ENCODE results near the gene ZNF69. TPM values are rescaled to one million over a fixed set of nuclear protein-coding genes. Genes with fewer than 3 reads are reported as not detected.
A peak's percentile ranks its signal among the peaks of the same experiment; 100 is the strongest.
"Not testable (repeated sequence)": the region's sequence is repeated elsewhere in the genome, so short reads cannot be mapped to it uniquely, and the experiment has no call there.

ZNF69 gene
- 1 to 10 TPM; 6.1 to 10.0 (median 9.2) TPM for total RNA-seq
- long read RNA-seq, partial matches to known transcripts = 0 of 1 reads
- long read RNA-seq, other reads (novel, unspliced or antisense) = 0 of 1 reads

DNA sequence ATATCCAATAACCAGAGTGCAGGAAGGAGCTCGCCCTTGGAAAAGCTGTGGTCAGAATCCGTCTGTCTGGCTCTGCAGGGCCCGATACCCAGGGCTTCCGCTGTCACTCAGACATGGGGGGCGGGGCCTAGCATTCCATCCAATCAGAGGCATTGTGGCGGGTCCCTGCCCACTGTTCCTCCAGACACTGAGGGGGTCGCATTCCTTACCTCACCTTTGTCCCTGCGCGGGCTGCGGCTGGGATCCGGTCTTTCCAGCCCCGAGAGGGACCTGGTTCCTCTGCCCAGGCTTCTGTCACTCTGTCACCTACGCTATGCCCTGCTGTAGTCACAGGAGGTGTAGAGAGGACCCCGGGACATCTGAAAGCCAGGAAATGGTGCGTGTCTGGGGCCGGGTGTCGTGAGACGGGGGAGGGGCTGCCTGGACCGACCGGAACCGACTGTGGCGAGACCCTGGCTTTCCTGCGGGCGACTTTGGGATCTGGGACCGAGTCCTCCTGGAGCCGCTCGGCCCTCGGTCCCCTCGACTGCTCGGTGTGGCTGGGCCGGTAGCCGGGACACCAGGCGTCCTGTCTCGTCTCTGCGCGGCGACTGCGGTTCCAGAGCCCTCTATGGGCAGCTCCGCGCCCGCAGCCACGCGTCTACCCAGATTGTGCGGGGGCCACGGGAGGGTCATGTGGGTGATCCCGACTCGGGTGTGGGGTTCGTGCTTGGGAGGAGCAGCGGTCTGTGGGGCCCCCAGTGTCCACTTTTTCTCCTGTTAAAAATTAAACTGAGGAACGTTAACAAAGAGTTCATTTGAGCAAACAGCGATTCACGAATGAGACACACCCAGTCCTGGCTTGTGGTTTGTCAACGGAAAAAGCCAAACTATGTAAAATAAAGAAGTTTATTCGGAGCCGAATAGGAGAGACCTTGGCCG is at the start of gene ZNF69:
Gene ZNF69, plus strand, starts transcription at position 172 of the 921 bp plus-strand sequence. Its CDS starts 142 bp downstream, at position 314.
- Histone ChIP-seq H3K27me3 (no peaks in the 10 kb centered on the region), H3K9me3 (no peaks in the 10 kb centered on the region), H3K4me1 (no peaks in the 10 kb centered on the region), H3K27ac (peak within 1 kb of the TSS; percentile 63 to 91 (median 87)), H3K36me3 (no peaks in the 10 kb centered on the region), H3K4me3 (peak within 1 kb of the TSS; percentile 61 to 82 (median 73))
- DNase-seq = peak; percentile 92 to 95 (median 93)
- intact Hi-C loops (cut with DNase I) = loop anchor here in 1 of 2 donors (10.0 kb wide), 2 partner anchors 97 to 257 kb away; partner anchors contain the start of gene ZNF20
- ATAC-seq = peak; percentile 98 to 99 (median 99)
- WGBS (ENCODE audit: insufficient coverage, low coverage, low lambda C conversion rate, missing lambda C conversion rate) = under 1% methylated on average over 31 of the region's 56 CpGs
- TF ChIP-seq POLR2A (IDR thresholded peaks at IDR 0.05) = peak; percentile 66
- TF ChIP-seq, protein P1, sequence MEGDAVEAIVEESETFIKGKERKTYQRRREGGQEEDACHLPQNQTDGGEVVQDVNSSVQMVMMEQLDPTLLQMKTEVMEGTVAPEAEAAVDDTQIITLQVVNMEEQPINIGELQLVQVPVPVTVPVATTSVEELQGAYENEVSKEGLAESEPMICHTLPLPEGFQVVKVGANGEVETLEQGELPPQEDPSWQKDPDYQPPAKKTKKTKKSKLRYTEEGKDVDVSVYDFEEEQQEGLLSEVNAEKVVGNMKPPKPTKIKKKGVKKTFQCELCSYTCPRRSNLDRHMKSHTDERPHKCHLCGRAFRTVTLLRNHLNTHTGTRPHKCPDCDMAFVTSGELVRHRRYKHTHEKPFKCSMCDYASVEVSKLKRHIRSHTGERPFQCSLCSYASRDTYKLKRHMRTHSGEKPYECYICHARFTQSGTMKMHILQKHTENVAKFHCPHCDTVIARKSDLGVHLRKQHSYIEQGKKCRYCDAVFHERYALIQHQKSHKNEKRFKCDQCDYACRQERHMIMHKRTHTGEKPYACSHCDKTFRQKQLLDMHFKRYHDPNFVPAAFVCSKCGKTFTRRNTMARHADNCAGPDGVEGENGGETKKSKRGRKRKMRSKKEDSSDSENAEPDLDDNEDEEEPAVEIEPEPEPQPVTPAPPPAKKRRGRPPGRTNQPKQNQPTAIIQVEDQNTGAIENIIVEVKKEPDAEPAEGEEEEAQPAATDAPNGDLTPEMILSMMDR (IDR thresholded peaks at IDR 0.05) = peak in 2 of 4 donors; percentile 18 to 23

- DNase-seq (no peak), ATAC-seq (no peak)
- WGBS (ENCODE audit: insufficient coverage, low coverage, low lambda C conversion rate, missing lambda C conversion rate) = no CpG with 5 or more reads among the region's 2 CpGs
- H3K9me3 ChIP-seq = no peaks in the 10 kb centered on the region
- no peak overlapping the region for H3K27ac ChIP-seq
- intact Hi-C loops (cut with DNase I) = no loop called here
- no peaks in the 10 kb centered on the region for H3K36me3 ChIP-seq
- no peak overlapping the region for H3K4me3 ChIP-seq
- no peaks in the 10 kb centered on the region for H3K4me1 ChIP-seq
- H3K27me3 ChIP-seq = no peaks in the 10 kb centered on the region
- TF ChIP-seq POLR2A (IDR thresholded peaks at IDR 0.05) = no peak
- TF ChIP-seq, protein P1 (IDR thresholded peaks at IDR 0.05) = no peak
Measured at GRCh38 chr19:11843722-11844121, 43.9 kb upstream of the ZNF69 start.

DNA sequence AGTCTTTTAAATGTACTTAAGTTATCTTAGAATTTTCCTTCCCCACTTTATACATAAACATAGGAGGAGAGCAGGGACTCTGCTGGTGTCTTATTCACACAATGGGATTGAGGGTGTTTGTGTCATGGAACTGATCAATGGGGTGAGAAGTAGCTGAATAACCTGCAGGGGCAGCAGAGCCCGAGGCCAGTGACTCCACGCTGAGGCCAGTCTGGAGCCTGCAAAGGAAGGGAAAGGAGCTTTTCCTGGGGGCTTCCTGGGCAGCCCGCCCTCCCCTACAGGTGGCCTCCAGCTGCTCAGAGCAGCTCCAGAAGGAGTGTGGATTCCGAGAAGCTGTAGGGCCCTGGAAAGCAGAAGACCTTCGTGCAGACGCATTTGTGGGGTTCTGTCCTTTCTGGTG is 40.0 kb upstream of the ZNF69 start:
- intact Hi-C loops (cut with DNase I); H3K27ac ChIP-seq; H3K27me3 ChIP-seq; DNase-seq; H3K36me3 ChIP-seq; ATAC-seq; H3K4me1 ChIP-seq; H3K4me3 ChIP-seq; H3K9me3 ChIP-seq: not testable (repeated sequence)
- 33% methylated on average over 5 of the region's 6 CpGs for WGBS (ENCODE audit: insufficient coverage, low coverage, low lambda C conversion rate, missing lambda C conversion rate)

DNA sequence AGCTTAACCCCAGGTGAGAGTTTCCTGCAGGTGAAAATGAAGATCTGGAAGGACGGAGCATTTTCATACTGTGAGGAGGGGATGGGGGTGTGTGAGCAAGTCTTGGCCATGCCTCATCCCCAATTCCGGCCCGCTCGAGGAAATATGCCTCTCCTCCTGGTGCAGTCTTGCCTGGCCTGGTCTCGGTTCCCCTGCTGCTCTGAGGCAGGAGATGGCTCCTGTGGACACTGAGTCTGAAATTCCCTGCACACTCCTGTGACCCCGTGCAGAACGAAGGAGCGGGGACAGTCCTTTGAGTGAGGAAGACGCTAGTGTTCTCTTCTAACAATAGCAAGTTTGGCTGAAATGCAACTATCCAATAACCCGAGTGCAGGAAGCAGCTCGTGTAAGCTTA is 39.4 kb upstream of the ZNF69 start:
- intact Hi-C loops (cut with DNase I) = no loop called here
- no peak for DNase-seq
- TF ChIP-seq POLR2A (IDR thresholded peaks at IDR 0.05) = no peak
- TF ChIP-seq, protein P1 (IDR thresholded peaks at IDR 0.05) = no peak
- no peak overlapping the region for H3K27ac ChIP-seq
- ATAC-seq = no peak
- H3K36me3 ChIP-seq = no peaks in the 10 kb centered on the region
- 33% methylated on average over 10 of the region's 11 CpGs for WGBS (ENCODE audit: insufficient coverage, low coverage, low lambda C conversion rate, missing lambda C conversion rate)
- H3K27me3 ChIP-seq = no peaks in the 10 kb centered on the region
- no peaks in the 10 kb centered on the region for H3K9me3 ChIP-seq
- peak overlapping the region in 1 of 3 donors; percentile 56 for H3K4me3 ChIP-seq
- no peaks in the 10 kb centered on the region for H3K4me1 ChIP-seq
